GM23338 (cell line): ENCODE measurements around the gene POLR3K. TPM values are rescaled to one million over a fixed set of nuclear protein-coding genes. Genes with fewer than 3 reads are reported as not detected.

ENCODE experiments used
- ATAC-seq: fragments of 200-7000 bp; cut with Tn5 transposase; 3 replicates; pipeline ENCODE4 v1.9.1; 2020
- DNase-seq: peaks from one replicate; pipeline ENCODE4 v3.0.0-alpha.2; 2015; ENCODE audit warnings: low spot score
- H2AFZ ChIP-seq: fragments of 200-600 bp; sonication (generic); 2 replicates; pipeline ENCODE4 v1.8.0; 2016; ENCODE audit warnings: antibody characterized with exemption, mild to moderate bottlenecking, moderate library complexity
- H3F3A ChIP-seq: fragments of 200-600 bp; sonication (generic); replicated peaks from 2 replicates; pipeline ENCODE4 v1.8.0; 2017; ENCODE audit warnings: antibody characterized with exemption, mixed run types, low read depth
- H3K27ac ChIP-seq: fragments of 200-600 bp; sonication (generic); 2 replicates; pipeline ENCODE4 v1.6.1; 2016; ENCODE audit warnings: low read depth
- H3K27me3 ChIP-seq: fragments of 200-600 bp; sonication (generic); 2 replicates; pipeline ENCODE4 v1.8.0; 2016; ENCODE audit warnings: mild to moderate bottlenecking, mixed run types, moderate library complexity; ENCODE audit not compliant: insufficient read depth
- H3K36me3 ChIP-seq: fragments of 200-600 bp; sonication (generic); 2 replicates; pipeline ENCODE4 v1.8.0; 2016; ENCODE audit warnings: mild to moderate bottlenecking; ENCODE audit not compliant: insufficient read depth
- H3K4me1 ChIP-seq: fragments of 200-600 bp; sonication (generic); 2 replicates; pipeline ENCODE4 v1.8.0; 2016; ENCODE audit warnings: mild to moderate bottlenecking, moderate library complexity; ENCODE audit not compliant: insufficient read depth
- H3K4me2 ChIP-seq: fragments of 200-600 bp; sonication (generic); 2 replicates; pipeline ENCODE4 v1.7.1; 2017; ENCODE audit warnings: mixed run types
- H3K4me3 ChIP-seq: fragments of 200-600 bp; sonication (generic); 2 replicates; pipeline ENCODE4 v1.6.1; 2016; ENCODE audit warnings: mixed run types
- H3K79me2 ChIP-seq: fragments of 200-600 bp; sonication (generic); replicated peaks from 2 replicates; pipeline ENCODE4 v1.8.0; 2017; ENCODE audit warnings: mild to moderate bottlenecking; ENCODE audit not compliant: insufficient read depth
- H3K9me2 ChIP-seq: fragments of 200-600 bp; sonication (generic); 2 replicates; pipeline ENCODE4 v1.8.0; 2017; ENCODE audit not compliant: insufficient read depth
- H4K20me1 ChIP-seq: fragments of 200-600 bp; sonication (generic); replicated peaks from 2 replicates; pipeline ENCODE4 v1.8.0; 2017; ENCODE audit warnings: mild to moderate bottlenecking; ENCODE audit not compliant: insufficient read depth
- H3K27ac Mint-ChIP-seq: 2 replicates; pipeline ENCODE4 v1.8.0; 2020; ENCODE audit warnings: inconsistent platforms, mild to moderate bottlenecking, moderate library complexity, mixed read lengths
- H3K27me3 Mint-ChIP-seq: 3 replicates; pipeline ENCODE4 v1.8.0; 2022; ENCODE audit warnings: low read depth, mild to moderate bottlenecking, moderate library complexity, mixed read lengths, inconsistent platforms; ENCODE audit not compliant: insufficient read depth, poor library complexity
- H3K36me3 Mint-ChIP-seq: 3 replicates; pipeline ENCODE4 v1.8.0; 2021; ENCODE audit warnings: low read depth, mild to moderate bottlenecking, inconsistent platforms, moderate library complexity, mixed read lengths
- H3K4me1 Mint-ChIP-seq: 3 replicates; pipeline ENCODE4 v1.8.0; 2020; ENCODE audit warnings: mild to moderate bottlenecking, inconsistent platforms, mixed read lengths
- H3K4me3 Mint-ChIP-seq: 3 replicates; pipeline ENCODE4 v1.8.0; 2021; ENCODE audit warnings: moderate library complexity, mild to moderate bottlenecking, inconsistent platforms, mixed read lengths
- H3K9me3 Mint-ChIP-seq: 3 replicates; pipeline ENCODE4 v1.8.0; 2020; ENCODE audit warnings: moderate library complexity, mild to moderate bottlenecking, inconsistent platforms, mixed read lengths
- CREB1 ChIP-seq: fragments of 250-450 bp; sonication (Bioruptor Pico); IDR thresholded peaks from 2 replicates; pipeline ENCODE4 v1.5.0; 2020; ENCODE audit warnings: low read depth, mild to moderate bottlenecking, moderate library complexity
- EZH2 ChIP-seq: fragments of 200-600 bp; sonication (generic); IDR thresholded peaks from one replicate; pipeline ENCODE4 v1.8.0; 2017; ENCODE audit warnings: antibody characterized with exemption, mild to moderate bottlenecking, low read depth; ENCODE audit not compliant: unreplicated experiment
- POLR2AphosphoS5 ChIP-seq: IDR thresholded peaks from 2 replicates; pipeline ENCODE4 v1.6.1; 2016; ENCODE audit warnings: antibody characterized with exemption, low read depth
- STAT1 ChIP-seq: IDR thresholded peaks from one replicate; pipeline ENCODE4 v1.6.1; 2016; ENCODE audit warnings: antibody characterized with exemption; ENCODE audit not compliant: unreplicated experiment
- polyA plus RNA-seq: library from polyadenylated mRNA; unstranded; fragments of >200 nt; fragmentation: Nextera tagmentation; extraction: Ambion mirVana; gene quantifications from 2 replicates; pipeline ENCODE4 v1.2.1, GENCODE V29; 2016
- total RNA-seq: library from RNA; depleted of rRNA; stranded (reverse); fragments of >200 nt; shearing (Covaris generic); gene quantifications from 2 replicates; pipeline ENCODE4 v1.2.3, GENCODE V29; 2014
- TF ChIP-seq, protein P1 (sequence below), 2 experiments: fragments of 200-600 bp in 1 of 2; sonication (generic) in 1 of 2; conservative IDR thresholded peaks; 2 replicates each; pipeline versions ENCODE4 v1.5.1 to v1.6.1; 2016 to 2017; ENCODE audit warnings: antibody characterized with exemption in 2 of 2, low read depth in 2 of 2, mild to moderate bottlenecking in 2 of 2, moderate library complexity in 1 of 2
- TF ChIP-seq, protein P2 (sequence below): IDR thresholded peaks from one replicate; pipeline ENCODE4 v1.6.1; 2018; ENCODE audit warnings: antibody characterized with exemption; ENCODE audit not compliant: unreplicated experiment

The POLR3K gene
- total and polyA plus RNA-seq, 2 experiments from 2014 or later = 17.8 to 58.5 TPM

DNA sequence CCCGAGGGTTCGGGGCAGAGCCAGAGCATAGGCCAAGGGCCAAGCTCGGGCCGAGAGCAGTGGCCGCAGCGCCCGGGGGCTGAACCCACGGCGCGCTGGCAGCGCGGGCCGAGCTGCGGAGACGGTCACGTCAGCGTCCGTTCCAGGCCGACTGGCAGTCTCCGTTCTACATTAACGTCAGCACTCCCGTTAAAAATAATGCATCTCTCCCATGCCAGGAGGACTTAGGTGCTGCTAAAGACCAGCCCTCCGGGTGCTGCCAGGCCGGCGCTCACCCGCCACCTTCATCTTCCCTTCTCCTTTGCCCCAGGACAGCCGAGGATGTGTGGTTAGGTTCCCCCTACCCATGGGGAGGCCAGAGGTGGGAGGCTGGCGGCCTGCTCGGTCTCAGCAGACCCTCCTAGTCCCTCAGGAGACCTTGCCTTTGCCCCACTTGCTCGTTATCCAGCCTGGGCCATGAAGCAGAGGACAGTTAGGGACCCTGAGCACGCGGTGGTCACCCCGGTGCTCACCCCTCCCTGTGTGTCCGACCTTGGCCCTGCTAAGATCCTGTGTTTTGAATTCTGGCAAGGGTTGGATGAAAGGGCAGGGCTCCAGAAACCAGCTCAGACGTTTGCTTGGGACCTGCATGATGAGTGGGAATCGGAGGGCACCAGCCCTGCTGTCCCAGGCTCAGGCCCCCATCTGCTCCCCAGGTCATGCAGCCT, 25.2 kb upstream of the POLR3K start (continued):
- TF ChIP-seq STAT1 = no peak
- TF ChIP-seq, protein P1, sequence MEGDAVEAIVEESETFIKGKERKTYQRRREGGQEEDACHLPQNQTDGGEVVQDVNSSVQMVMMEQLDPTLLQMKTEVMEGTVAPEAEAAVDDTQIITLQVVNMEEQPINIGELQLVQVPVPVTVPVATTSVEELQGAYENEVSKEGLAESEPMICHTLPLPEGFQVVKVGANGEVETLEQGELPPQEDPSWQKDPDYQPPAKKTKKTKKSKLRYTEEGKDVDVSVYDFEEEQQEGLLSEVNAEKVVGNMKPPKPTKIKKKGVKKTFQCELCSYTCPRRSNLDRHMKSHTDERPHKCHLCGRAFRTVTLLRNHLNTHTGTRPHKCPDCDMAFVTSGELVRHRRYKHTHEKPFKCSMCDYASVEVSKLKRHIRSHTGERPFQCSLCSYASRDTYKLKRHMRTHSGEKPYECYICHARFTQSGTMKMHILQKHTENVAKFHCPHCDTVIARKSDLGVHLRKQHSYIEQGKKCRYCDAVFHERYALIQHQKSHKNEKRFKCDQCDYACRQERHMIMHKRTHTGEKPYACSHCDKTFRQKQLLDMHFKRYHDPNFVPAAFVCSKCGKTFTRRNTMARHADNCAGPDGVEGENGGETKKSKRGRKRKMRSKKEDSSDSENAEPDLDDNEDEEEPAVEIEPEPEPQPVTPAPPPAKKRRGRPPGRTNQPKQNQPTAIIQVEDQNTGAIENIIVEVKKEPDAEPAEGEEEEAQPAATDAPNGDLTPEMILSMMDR (conservative IDR thresholded peaks at IDR 0.05; ENCODE audit: low read depth in 2 of 2) = no peak

DNA sequence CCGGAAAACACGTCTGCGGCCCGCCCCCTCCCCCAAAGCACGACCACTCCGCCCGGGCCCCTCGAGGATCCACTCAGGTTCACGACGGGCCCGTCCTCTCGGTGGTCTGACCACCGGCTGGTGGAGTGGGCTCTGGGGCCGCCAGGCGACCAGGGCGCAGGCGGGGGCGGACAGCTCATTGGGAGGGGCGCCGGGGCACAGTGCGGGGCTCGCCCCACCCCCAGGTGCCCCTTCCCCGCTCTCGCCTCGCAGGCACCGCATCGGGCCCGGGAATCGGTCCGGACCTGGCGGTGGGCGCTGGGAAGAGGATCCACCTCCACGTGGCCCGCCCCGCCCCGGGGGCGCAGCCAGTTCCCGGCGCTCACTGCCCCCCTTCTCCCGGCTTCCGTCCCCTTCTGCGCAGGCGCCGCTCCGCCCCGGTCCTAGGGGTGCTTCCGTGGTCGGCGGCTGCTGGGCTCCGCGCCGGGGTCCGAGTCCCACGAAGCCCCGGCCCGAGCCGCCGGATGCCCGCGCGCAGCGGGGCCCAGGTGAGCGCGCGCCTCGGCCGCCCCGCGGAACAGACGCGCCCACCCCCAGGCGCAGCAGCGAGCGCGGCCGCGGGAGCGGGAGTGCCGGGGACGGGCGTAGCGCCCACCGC, 24.5 kb upstream of the POLR3K start, which contains the start of gene MPG:
Gene MPG (plus strand): TSS at position 419 of the 637 bp plus-strand sequence. CDS start 85 bp downstream, at position 504.
- H3K4me1 ChIP-seq = peaks cover 37% of the 10 kb centered on the region
- Mint-ChIP-seq H3K9me3 (no peaks in the 10 kb centered on the region), H3K4me3 (peak within 1 kb of the TSS; percentile 82), H3K4me1 (peaks cover 44% of the 10 kb centered on the region), H3K27me3 (peaks cover 22% of the 10 kb centered on the region), H3K27ac (no peak within 1 kb of the TSS), H3K36me3 (no peaks in the 10 kb centered on the region)
- H3K79me2 ChIP-seq = no peaks in the 10 kb centered on the region
- H3K4me3 ChIP-seq = peak within 1 kb of the TSS; percentile 64
- no peaks in the 10 kb centered on the region for H3K27me3 ChIP-seq
- peaks cover 17% of the 10 kb centered on the region; the same call in 1 of the 2 replicates for H3F3A ChIP-seq
- no peaks in the 10 kb centered on the region for H3K36me3 ChIP-seq
- H3K4me2 ChIP-seq = peak within 1 kb of the TSS; percentile 84
- TF ChIP-seq POLR2AphosphoS5 = peak; percentile 55
- no peak for TF ChIP-seq CREB1 (CRISPR knock-in tag)
- no peak for TF ChIP-seq EZH2
- ATAC-seq (peak; percentile 31), DNase-seq (peak; percentile 77)
- peak within 1 kb of the TSS; percentile 28 for H2AFZ ChIP-seq
- no peaks in the 10 kb centered on the region for H3K9me2 ChIP-seq
- no peaks in the 10 kb centered on the region for H4K20me1 ChIP-seq
- no peak within 1 kb of the TSS for H3K27ac ChIP-seq

DNA sequence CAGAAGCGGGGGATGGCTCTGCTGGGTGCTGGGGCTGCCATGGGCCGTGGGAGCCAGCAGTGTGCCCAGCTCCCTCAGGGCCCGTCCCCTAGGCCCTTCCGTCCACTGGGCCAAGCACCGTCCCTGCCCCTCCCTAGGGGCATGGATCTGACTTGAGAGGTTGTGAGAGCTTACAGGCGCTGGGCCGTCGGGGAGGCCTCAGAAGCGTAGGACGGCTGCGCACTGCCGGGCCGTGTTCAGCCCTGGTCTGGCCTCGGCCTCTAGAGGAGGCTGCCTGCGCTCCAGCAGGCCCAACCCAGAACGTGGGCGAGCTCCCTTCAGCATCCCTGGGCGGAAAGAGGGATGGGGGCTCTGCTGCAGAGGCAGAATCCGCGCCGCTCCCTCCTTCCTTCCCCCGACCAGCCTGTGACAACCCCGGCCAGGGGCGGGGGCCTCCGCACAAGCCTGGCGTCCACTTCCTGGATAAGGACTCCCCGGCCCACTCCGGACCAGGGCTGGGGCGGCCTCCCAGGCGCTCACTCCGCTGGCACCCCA, 23.9 kb upstream of the POLR3K start:
- H3K4me2 ChIP-seq = peak overlapping the region; percentile 84
- H3K9me2 ChIP-seq = no peaks in the 10 kb centered on the region
- peak overlapping the region; percentile 28 for H2AFZ ChIP-seq
- no peaks in the 10 kb centered on the region for H3K27me3 ChIP-seq
- Mint-ChIP-seq H3K9me3 (no peaks in the 10 kb centered on the region), H3K27ac (no peak overlapping the region), H3K4me1 (peaks cover 43% of the 10 kb centered on the region), H3K27me3 (peaks cover 22% of the 10 kb centered on the region), H3K36me3 (no peaks in the 10 kb centered on the region), H3K4me3 (peak overlapping the region; percentile 69)
- H3F3A ChIP-seq = peaks cover 17% of the 10 kb centered on the region; the same call in 1 of the 2 replicates
- no peaks in the 10 kb centered on the region for H3K36me3 ChIP-seq
- H3K4me3 ChIP-seq = peak overlapping the region; percentile 64
- peaks cover 37% of the 10 kb centered on the region for H3K4me1 ChIP-seq
- DNase-seq = peak; percentile 80
- peak; percentile 45 for ATAC-seq
- no peaks in the 10 kb centered on the region for H3K79me2 ChIP-seq
- TF ChIP-seq, protein P2, sequence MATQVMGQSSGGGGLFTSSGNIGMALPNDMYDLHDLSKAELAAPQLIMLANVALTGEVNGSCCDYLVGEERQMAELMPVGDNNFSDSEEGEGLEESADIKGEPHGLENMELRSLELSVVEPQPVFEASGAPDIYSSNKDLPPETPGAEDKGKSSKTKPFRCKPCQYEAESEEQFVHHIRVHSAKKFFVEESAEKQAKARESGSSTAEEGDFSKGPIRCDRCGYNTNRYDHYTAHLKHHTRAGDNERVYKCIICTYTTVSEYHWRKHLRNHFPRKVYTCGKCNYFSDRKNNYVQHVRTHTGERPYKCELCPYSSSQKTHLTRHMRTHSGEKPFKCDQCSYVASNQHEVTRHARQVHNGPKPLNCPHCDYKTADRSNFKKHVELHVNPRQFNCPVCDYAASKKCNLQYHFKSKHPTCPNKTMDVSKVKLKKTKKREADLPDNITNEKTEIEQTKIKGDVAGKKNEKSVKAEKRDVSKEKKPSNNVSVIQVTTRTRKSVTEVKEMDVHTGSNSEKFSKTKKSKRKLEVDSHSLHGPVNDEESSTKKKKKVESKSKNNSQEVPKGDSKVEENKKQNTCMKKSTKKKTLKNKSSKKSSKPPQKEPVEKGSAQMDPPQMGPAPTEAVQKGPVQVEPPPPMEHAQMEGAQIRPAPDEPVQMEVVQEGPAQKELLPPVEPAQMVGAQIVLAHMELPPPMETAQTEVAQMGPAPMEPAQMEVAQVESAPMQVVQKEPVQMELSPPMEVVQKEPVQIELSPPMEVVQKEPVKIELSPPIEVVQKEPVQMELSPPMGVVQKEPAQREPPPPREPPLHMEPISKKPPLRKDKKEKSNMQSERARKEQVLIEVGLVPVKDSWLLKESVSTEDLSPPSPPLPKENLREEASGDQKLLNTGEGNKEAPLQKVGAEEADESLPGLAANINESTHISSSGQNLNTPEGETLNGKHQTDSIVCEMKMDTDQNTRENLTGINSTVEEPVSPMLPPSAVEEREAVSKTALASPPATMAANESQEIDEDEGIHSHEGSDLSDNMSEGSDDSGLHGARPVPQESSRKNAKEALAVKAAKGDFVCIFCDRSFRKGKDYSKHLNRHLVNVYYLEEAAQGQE = peak; percentile 25
- no peak for TF ChIP-seq POLR2AphosphoS5
- H4K20me1 ChIP-seq = no peaks in the 10 kb centered on the region
- no peak overlapping the region for H3K27ac ChIP-seq
